Kidney (tissue), 14 donors: ENCODE results near the gene ERRFI1. TPM values are rescaled to one million over a fixed set of nuclear protein-coding genes. Genes with fewer than 3 reads are reported as not detected.

Experiments
- DNase-seq, 5 donors: peaks; one replicate each; pipeline ENCODE4 v3.0.0-alpha.2; 2013 to 2020
- FAIRE-seq: peaks from 2 replicates; lab custom pipeline; 2012; peaks lifted over from hg19 to GRCh38; lab: Jason Lieb, UNC
- H3K27ac ChIP-seq, 2 donors: one replicate each; pipeline ENCODE4 v1.7.0; 2013; ENCODE audit warnings: low read depth in 2 of 2, low read length in 2 of 2, inconsistent platforms in 1 of 2
- H3K27me3 ChIP-seq: one replicate; pipeline ENCODE4 v1.7.1; 2013; ENCODE audit warnings: low read length, inconsistent platforms; ENCODE audit not compliant: control insufficient read depth, insufficient read depth
- H3K36me3 ChIP-seq, 3 donors: one replicate each; pipeline versions ENCODE4 v1.7.0 to v1.7.1; 2013; ENCODE audit warnings: low read length in 3 of 3, control low read depth in 1 of 3, inconsistent platforms in 1 of 3; ENCODE audit not compliant: insufficient read depth in 3 of 3, control insufficient read depth in 2 of 3
- H3K4me1 ChIP-seq, 3 donors: one replicate each; pipeline versions ENCODE4 v1.7.0 to v1.7.1; 2013; ENCODE audit warnings: low read length in 3 of 3, inconsistent platforms in 1 of 3, low read depth in 1 of 3; ENCODE audit not compliant: control insufficient read depth in 2 of 3, insufficient read depth in 2 of 3
- H3K4me3 ChIP-seq, 3 donors: one replicate each; pipeline versions ENCODE4 v1.7.0 to v1.8.1; 2013; ENCODE audit warnings: low read length in 3 of 3, control low read depth in 1 of 3, inconsistent platforms in 1 of 3
- H3K9ac ChIP-seq, 3 donors: one replicate each; pipeline versions ENCODE4 v1.7.0 to v1.7.1; 2013; ENCODE audit warnings: low read length in 3 of 3, control low read depth in 1 of 3, inconsistent platforms in 1 of 3
- H3K9me3 ChIP-seq, 3 donors: one replicate each; pipeline versions ENCODE4 v1.7.0 to v1.7.1; 2013; ENCODE audit warnings: low read length in 3 of 3, control low read depth in 1 of 3, inconsistent platforms in 1 of 3; ENCODE audit not compliant: control insufficient read depth in 2 of 3, insufficient read depth in 1 of 3
- intact Hi-C: fragments of 100-400 bp; cut with DNase I; formaldehyde crosslinking; loops from one replicate; pipeline ENCODE4 v1.11.1; 2022
- polyA plus RNA-seq: library from polyadenylated mRNA; stranded (reverse); fragments of 350-450 nt; fragmentation: Illumina TruSeq; extraction: RNeasy Lipid Tissue Mini Kit (QIAGEN cat#74804); gene quantifications from one replicate; pipeline ENCODE4 v1.2.3, GENCODE V29; 2014; ENCODE audit warnings: low read depth, low replicate concordance; ENCODE audit not compliant: insufficient read depth
- total RNA-seq: library from RNA; stranded (reverse); fragmentation: NEBNext Ultra II Directional; extraction: Animal tissue kit (Norgen Biotek cat#: 25700); gene quantifications from one replicate; pipeline ENCODE4 v1.2.1, GENCODE V29; 2021
- TF ChIP-seq, protein P1 (sequence below): IDR thresholded peaks from 3 replicates; pipeline ENCODE4 v1.5.1; 2012; ENCODE audit warnings: mild to moderate bottlenecking, moderate library complexity, borderline replicate concordance; ENCODE audit not compliant: insufficient read depth; ENCODE audit errors: extremely low read depth
- donor health status: control.
- donor health status: control.
- donor health status: control.
- donor health status: control.
- donor health status: control.
- donor health status: DM: yes; HTN: yes; CAD: no.
- donor health status: Normal renal cell carcinoma (clear cell type).

Gene ERRFI1
- total and polyA plus RNA-seq, 2 donors from 2014 or later, result 25.0 to 71.3 TPM

DNA sequence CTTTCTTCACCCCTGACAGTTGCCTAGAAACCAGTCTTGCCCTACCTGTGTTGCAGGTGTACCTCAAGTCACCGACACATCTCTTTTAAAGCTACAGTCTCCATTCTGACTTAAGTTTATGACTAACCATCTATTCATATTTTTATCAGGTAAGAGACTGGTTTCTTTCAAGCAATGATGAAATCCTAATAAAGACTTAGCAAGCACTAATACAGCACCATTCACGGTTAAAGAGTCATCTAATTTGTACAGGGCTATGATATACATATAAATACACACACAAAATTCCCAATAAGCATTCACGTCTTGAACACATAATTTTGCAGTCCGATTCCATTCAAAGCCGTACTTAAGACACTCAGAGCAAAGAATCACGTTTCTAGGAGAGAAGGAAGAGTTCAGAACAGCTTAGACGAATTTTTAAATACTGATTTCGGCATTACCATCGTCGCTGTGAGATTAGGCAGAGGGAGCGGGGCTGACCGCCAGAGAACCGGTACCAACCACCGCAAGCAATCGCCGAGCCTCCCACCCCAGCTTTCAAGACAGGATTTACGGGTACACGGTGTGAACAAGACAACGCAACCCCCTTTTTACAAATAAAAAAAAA lies 943 bp downstream of the ERRFI1 start:
- FAIRE-seq, result no peak

DNA sequence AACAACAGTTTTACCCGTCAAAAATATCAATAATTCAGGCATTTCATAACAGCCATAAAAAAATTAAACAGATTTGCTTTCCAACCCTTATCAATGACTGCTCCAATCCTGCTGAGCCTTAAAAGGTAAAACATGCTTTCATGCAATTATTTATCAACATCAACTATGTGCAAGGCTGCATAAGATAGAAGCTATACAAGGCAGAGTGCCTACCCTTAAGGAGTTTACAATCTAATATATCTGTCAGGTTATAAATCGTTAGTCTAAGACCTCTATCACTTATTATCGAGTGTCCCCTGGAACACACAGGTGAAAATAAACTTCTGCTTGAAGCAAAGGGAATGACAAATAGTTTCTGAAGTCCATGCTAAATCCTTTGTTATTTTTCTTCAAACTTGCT lies 1.8 kb downstream of the ERRFI1 start:
- Histone ChIP-seq H3K9ac (peak overlapping the region in 2 of 3 donors; percentile 68 to 87), H3K36me3 (peaks cover 0 to 11% (median 7%) of the 10 kb centered on the region in 3 donors), H3K4me1 (peaks cover 10 to 17% (median 17%) of the 10 kb centered on the region in 3 donors), H3K4me3 (peak overlapping the region in 2 of 3 donors; percentile 70 to 85), H3K9me3 (no peaks in the 10 kb centered on the region), H3K27me3 (peaks cover 2% of the 10 kb centered on the region), H3K27ac (peak overlapping the region; percentile 76 to 90)
- TF ChIP-seq, protein P1, sequence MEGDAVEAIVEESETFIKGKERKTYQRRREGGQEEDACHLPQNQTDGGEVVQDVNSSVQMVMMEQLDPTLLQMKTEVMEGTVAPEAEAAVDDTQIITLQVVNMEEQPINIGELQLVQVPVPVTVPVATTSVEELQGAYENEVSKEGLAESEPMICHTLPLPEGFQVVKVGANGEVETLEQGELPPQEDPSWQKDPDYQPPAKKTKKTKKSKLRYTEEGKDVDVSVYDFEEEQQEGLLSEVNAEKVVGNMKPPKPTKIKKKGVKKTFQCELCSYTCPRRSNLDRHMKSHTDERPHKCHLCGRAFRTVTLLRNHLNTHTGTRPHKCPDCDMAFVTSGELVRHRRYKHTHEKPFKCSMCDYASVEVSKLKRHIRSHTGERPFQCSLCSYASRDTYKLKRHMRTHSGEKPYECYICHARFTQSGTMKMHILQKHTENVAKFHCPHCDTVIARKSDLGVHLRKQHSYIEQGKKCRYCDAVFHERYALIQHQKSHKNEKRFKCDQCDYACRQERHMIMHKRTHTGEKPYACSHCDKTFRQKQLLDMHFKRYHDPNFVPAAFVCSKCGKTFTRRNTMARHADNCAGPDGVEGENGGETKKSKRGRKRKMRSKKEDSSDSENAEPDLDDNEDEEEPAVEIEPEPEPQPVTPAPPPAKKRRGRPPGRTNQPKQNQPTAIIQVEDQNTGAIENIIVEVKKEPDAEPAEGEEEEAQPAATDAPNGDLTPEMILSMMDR, result no peak
- FAIRE-seq, result no peak
- DNase-seq, result no peak
- intact Hi-C loops, result no loop called here

More for the DNA sequence above, 943 bp downstream of the ERRFI1 start:
- Histone ChIP-seq H3K36me3 (peaks cover 0 to 11% (median 7%) of the 10 kb centered on the region in 3 donors), H3K4me3 (peak overlapping the region; percentile 51 to 85 (median 70)), H3K9me3 (no peaks in the 10 kb centered on the region), H3K4me1 (peaks cover 8 to 11% (median 10%) of the 10 kb centered on the region in 3 donors), H3K27ac (peak overlapping the region; percentile 76 to 90), H3K27me3 (peaks cover 2% of the 10 kb centered on the region), H3K9ac (peak overlapping the region; percentile 43 to 87 (median 68))
- peak in 3 of 5 donors; percentile 22 to 72 (median 39) for DNase-seq
- TF ChIP-seq, protein P1, result no peak
- intact Hi-C loops, result no loop called here

DNA sequence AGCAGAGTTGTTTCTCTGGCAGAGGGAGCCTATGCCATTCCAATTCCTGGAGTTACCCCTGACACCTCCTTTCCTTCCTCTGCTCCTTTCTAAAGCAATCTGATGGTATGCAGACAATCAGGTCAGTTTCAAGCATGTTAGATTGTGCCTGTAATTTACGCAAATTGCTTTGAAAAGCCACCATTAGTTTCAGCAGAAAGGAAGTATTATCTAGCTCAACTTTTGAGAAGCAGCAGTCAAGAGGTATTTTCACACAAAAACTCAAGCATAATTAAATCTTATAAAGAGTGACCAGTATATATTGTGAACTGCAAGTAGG lies 2.2 kb downstream of the ERRFI1 start:
- intact Hi-C loops, result no loop called here
- Histone ChIP-seq H3K27ac (peak overlapping the region; percentile 76 to 90), H3K9ac (peak overlapping the region in 2 of 3 donors; percentile 68 to 87), H3K36me3 (peaks cover 0 to 11% (median 7%) of the 10 kb centered on the region in 3 donors), H3K27me3 (peaks cover 2% of the 10 kb centered on the region), H3K4me1 (peaks cover 10 to 21% (median 17%) of the 10 kb centered on the region in 3 donors), H3K4me3 (peak overlapping the region in 2 of 3 donors; percentile 70 to 85), H3K9me3 (no peaks in the 10 kb centered on the region)
- FAIRE-seq, result no peak
- DNase-seq, result no peak
- TF ChIP-seq, protein P1, result no peak
